IMR-90 (cell line): ENCODE measurements around the gene CHRM5. TPM values are rescaled to one million over a fixed set of nuclear protein-coding genes. Genes with fewer than 3 reads are reported as not detected.

Experiments used
- ATAC-seq: fragments of 200-7000 bp; cut with Tn5 transposase; 2 replicates; pipeline ENCODE4 v1.9.1; 2020; ENCODE audit warnings: low read depth, mild to moderate bottlenecking, moderate library complexity
- BruUV-seq: library from RNA; stranded (reverse); fragments of 400-500 nt; replicated peaks from 2 replicates; lab custom pipeline; 2021; lab: Mats Ljungman, UMichigan
- CTCF ChIA-PET: fragments of 300-600 bp; formaldehyde crosslinking; extraction: SDS; loops from one replicate; lab custom pipeline; 2021; ENCODE audit warnings: antibody characterized with exemption; lab: Yijun Ruan, JAX
- POLR2A ChIA-PET: fragments of 300-600 bp; sonication (Branson Sonifier 250); formaldehyde crosslinking; loops from one replicate; lab custom pipeline; 2022; ENCODE audit warnings: antibody characterized with exemption; ENCODE audit not compliant: unreplicated experiment; lab: Charles Lee
- DNase-seq: peaks from one replicate; pipeline ENCODE4 v3.0.0; 2013
- H2AFZ ChIP-seq: replicated peaks from 2 replicates; pipeline ENCODE3; 2013; ENCODE audit warnings: low read length, mild to moderate bottlenecking; ENCODE audit not compliant: poor library complexity
- H2AK5ac ChIP-seq: 2 replicates; pipeline ENCODE4 v1.6.1; 2013; ENCODE audit warnings: low read depth, low read length, inconsistent platforms
- H2AK9ac ChIP-seq: replicated peaks from 2 replicates; pipeline ENCODE3; 2013; ENCODE audit warnings: mild to moderate bottlenecking, low read depth, low read length, moderate library complexity; ENCODE audit not compliant: poor library complexity
- H2BK120ac ChIP-seq: 2 replicates; pipeline ENCODE4 v1.6.1; 2013; ENCODE audit warnings: low read depth, low read length, inconsistent platforms
- H2BK15ac ChIP-seq: 3 replicates; pipeline ENCODE4 v1.6.1; 2013; ENCODE audit warnings: low read depth, low read length, inconsistent platforms
- H2BK20ac ChIP-seq: 2 replicates; pipeline ENCODE4 v1.6.1; 2013; ENCODE audit warnings: low read depth, mild to moderate bottlenecking, inconsistent platforms, low read length, moderate library complexity
- H2BK5ac ChIP-seq: 2 replicates; pipeline ENCODE4 v1.6.1; 2013; ENCODE audit warnings: mild to moderate bottlenecking, low read depth, low read length, inconsistent platforms; ENCODE audit not compliant: poor library complexity, severe bottlenecking
- H3K14ac ChIP-seq: replicated peaks from 2 replicates; pipeline ENCODE4 v1.6.1; 2013; ENCODE audit warnings: low read depth, low read length, inconsistent platforms
- H3K18ac ChIP-seq: 2 replicates; pipeline ENCODE4 v1.6.1; 2013; ENCODE audit warnings: low read depth, low read length, control low read depth
- H3K23ac ChIP-seq: 2 replicates; pipeline ENCODE4 v1.6.1; 2013; ENCODE audit warnings: low read depth, low read length, inconsistent platforms
- H3K27ac ChIP-seq: 2 replicates; pipeline ENCODE4 v1.5.1; 2013; ENCODE audit warnings: mild to moderate bottlenecking, control low read depth, low read length; ENCODE audit not compliant: insufficient read depth
- H3K27me3 ChIP-seq: 2 replicates; pipeline ENCODE4 v1.6.1; 2013; ENCODE audit warnings: low read length; ENCODE audit not compliant: control insufficient read depth, insufficient read depth
- H3K36me3 ChIP-seq: 2 replicates; pipeline ENCODE4 v1.6.1; 2013; ENCODE audit warnings: low read length, mixed read lengths; ENCODE audit not compliant: control insufficient read depth, insufficient read depth
- H3K4ac ChIP-seq: 2 replicates; pipeline ENCODE4 v1.6.1; 2013; ENCODE audit warnings: low read depth, low read length, inconsistent platforms
- H3K4me1 ChIP-seq: 2 replicates; pipeline ENCODE4 v1.6.1; 2013; ENCODE audit warnings: low read length, mixed read lengths; ENCODE audit not compliant: control insufficient read depth, insufficient read depth
- H3K4me2 ChIP-seq: 2 replicates; pipeline ENCODE4 v1.6.1; 2013; ENCODE audit warnings: low read depth, mild to moderate bottlenecking, control low read depth, low read length, moderate library complexity
- H3K4me3 ChIP-seq: 2 replicates; pipeline ENCODE4 v1.5.1; 2013; ENCODE audit warnings: low read depth, mild to moderate bottlenecking, control low read depth, low read length, moderate library complexity; ENCODE audit not compliant: insufficient read depth
- H3K56ac ChIP-seq: 2 replicates; pipeline ENCODE4 v1.6.1; 2013; ENCODE audit warnings: low read length, inconsistent platforms; ENCODE audit not compliant: insufficient read depth; ENCODE audit errors: extremely low read depth
- H3K79me1 ChIP-seq, 2 experiments: 2 replicates each; pipeline ENCODE4 v1.6.1; 2013; ENCODE audit warnings: low read length in 2 of 2, inconsistent platforms in 1 of 2, low read depth in 1 of 2
- H3K9ac ChIP-seq: 2 replicates; pipeline ENCODE4 v1.6.1; 2013; ENCODE audit warnings: low read depth, low read length, control low read depth
- H3K9me1 ChIP-seq: 2 replicates; pipeline ENCODE4 v1.6.1; 2013; ENCODE audit warnings: low read length, inconsistent platforms; ENCODE audit not compliant: insufficient read depth
- H3K9me3 ChIP-seq: 2 replicates; pipeline ENCODE4 v1.6.1; 2013; ENCODE audit warnings: low read length; ENCODE audit not compliant: control insufficient read depth, insufficient read depth
- H4K20me1 ChIP-seq: 2 replicates; pipeline ENCODE4 v1.6.1; 2013; ENCODE audit warnings: low read length, inconsistent platforms; ENCODE audit not compliant: insufficient read depth
- H4K5ac ChIP-seq: 2 replicates; pipeline ENCODE4 v1.6.1; 2013; ENCODE audit warnings: mild to moderate bottlenecking, low read depth, low read length, control low read depth
- H4K8ac ChIP-seq, 2 experiments: 2 replicates each; pipeline ENCODE4 v1.6.1; 2013; ENCODE audit warnings: low read depth in 2 of 2, low read length in 2 of 2, control low read depth in 1 of 2, inconsistent platforms in 1 of 2
- H4K91ac ChIP-seq: 2 replicates; pipeline ENCODE4 v1.6.1; 2013; ENCODE audit warnings: low read depth, low read length, inconsistent platforms; ENCODE audit not compliant: insufficient read depth
- BHLHE40 ChIP-seq: fragments of 150-350 bp; IDR thresholded peaks from 2 replicates; pipeline ENCODE4 v1.6.1; 2016; ENCODE audit warnings: mild to moderate bottlenecking, low read depth, low read length
- CEBPB ChIP-seq: IDR thresholded peaks from 2 replicates; pipeline ENCODE4 v1.6.1; 2012; ENCODE audit warnings: low read depth, low read length, improper control_type of control experiment
- ELK1 ChIP-seq: fragments of 150-350 bp; IDR thresholded peaks from 2 replicates; pipeline ENCODE4 v1.6.1; 2016; ENCODE audit warnings: low read depth, mild to moderate bottlenecking, low read length, moderate library complexity, borderline replicate concordance
- MAFK ChIP-seq: IDR thresholded peaks from 2 replicates; pipeline ENCODE4 v1.6.1; 2012; ENCODE audit warnings: low read depth, low read length, improper control_type of control experiment
- MAZ ChIP-seq: IDR thresholded peaks from 2 replicates; pipeline ENCODE4 v1.6.1; 2012; ENCODE audit warnings: low read depth, mild to moderate bottlenecking, low read length, improper control_type of control experiment, moderate library complexity, borderline replicate concordance
- MXI1 ChIP-seq: IDR thresholded peaks from 2 replicates; pipeline ENCODE4 v1.6.1; 2012; ENCODE audit warnings: low read depth, mild to moderate bottlenecking, low read length, moderate library complexity, borderline replicate concordance
- WGBS, 2 experiments: methylation state at CpG; one replicate each; pipeline versions ENCODE4 v1.1.5 to v1.1.7; 2013; ENCODE audit warnings: missing lambda C conversion rate in 2 of 2; ENCODE audit not compliant: insufficient read length in 1 of 2; ENCODE audit errors: extremely low coverage in 2 of 2; 5-methylcytosine and 5-hydroxymethylcytosine counted together
- dilution Hi-C: fragments of 300-500 bp; cut with HindIII; formaldehyde crosslinking; loops from one replicate; pipeline ENCODE4 v1.14.3; 2018; ENCODE audit warnings: low sequenced_read_pairs; ENCODE audit not compliant: unreplicated experiment
- in situ Hi-C: fragments of 300-500 bp; cut with MboI; formaldehyde crosslinking; loops from 3 replicates; pipeline ENCODE4 v1.14.3; 2019; ENCODE audit warnings: low sequenced_read_pairs, inconsistent platforms, mixed read lengths
- intact Hi-C: fragments of 100-400 bp; cut with micrococcal nuclease; formaldehyde crosslinking; loops from 2 replicates; pipeline ENCODE4 v1.10.0; 2022
- polyA plus RNA-seq, 3 experiments: library from polyadenylated mRNA; depleted of rRNA; stranded (reverse); fragments of >200 nt; gene quantifications; 2 replicates each; pipeline ENCODE4 v1.2.3, GENCODE V29; 2012; ENCODE audit warnings: low replicate concordance in 1 of 3
- total RNA-seq: library from RNA; depleted of rRNA; stranded (reverse); fragments of >200 nt; gene quantifications from 2 replicates; pipeline ENCODE4 v1.2.3, GENCODE V29; 2012

CHRM5 gene
- total and polyA plus RNA-seq, 2 of the 4 experiments (the other 2 are of a cell fraction): under 0.01 to 0.03 TPM

- TF ChIP-seq ELK1 (no peak), MXI1 (no peak), CEBPB (no peak), MAFK (no peak)
Observed at GRCh38 chr15:34114215-34114614, 145.9 kb downstream of the CHRM5 start (continued).

DNA sequence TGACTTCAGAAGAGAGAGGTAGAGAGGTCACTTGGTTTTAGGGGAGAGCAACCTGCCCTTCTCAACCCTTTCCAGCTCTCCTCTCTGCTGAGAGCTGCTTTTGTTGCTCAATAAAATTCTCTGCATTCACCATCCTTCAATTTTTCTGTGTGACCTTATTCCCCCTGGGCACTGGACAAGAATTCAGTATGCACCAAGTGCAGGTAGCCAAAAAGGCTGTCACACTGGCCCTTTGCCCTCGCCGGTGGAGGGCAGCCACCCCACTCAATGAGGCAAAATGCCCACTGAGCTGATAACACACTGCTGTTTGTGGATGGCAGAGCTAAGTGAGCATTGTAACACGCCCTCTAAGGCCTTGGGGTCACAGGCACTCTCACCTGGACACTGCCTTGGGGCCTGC, 146.4 kb downstream of the CHRM5 start:
- Histone ChIP-seq H2BK20ac (no peak overlapping the region), H3K4me3 (no peak overlapping the region), H3K4me2 (no peak overlapping the region), H3K4ac (no peak overlapping the region), H3K9me1 (no peaks in the 10 kb centered on the region), H3K56ac (no peak overlapping the region; the same call in 1 of the 2 replicates), H2BK120ac (no peak overlapping the region), H2BK15ac (no peak overlapping the region), H3K9me3 (no peaks in the 10 kb centered on the region), H3K79me1 (no peaks in the 10 kb centered on the region), H3K18ac (no peak overlapping the region), H3K27ac (no peak overlapping the region), H2AK5ac (no peak overlapping the region), H4K5ac (no peak overlapping the region), H3K4me1 (no peaks in the 10 kb centered on the region; the same call in 1 of the 2 replicates), H3K14ac (no peak overlapping the region), H3K23ac (no peak overlapping the region), H4K8ac (no peak overlapping the region), H3K9ac (no peak overlapping the region), H3K27me3 (no peaks in the 10 kb centered on the region), H4K91ac (no peak overlapping the region), H3K36me3 (no peaks in the 10 kb centered on the region), H2AK9ac (no peak overlapping the region), H2AFZ (no peak overlapping the region), H4K20me1 (no peaks in the 10 kb centered on the region), H2BK5ac (no peak overlapping the region)
- ChIA-PET CTCF (no interaction called here), POLR2A (no interaction called here)
- WGBS, 2 experiments: 93% methylated on average over 2 of the region's 3 CpGs; no CpG with 5 or more reads in 1 of the 2 experiments
- dilution Hi-C loops (no loop called here), in situ Hi-C loops (loop anchor here (25.0 kb wide), 1 partner anchor 473 kb away; the partner anchor contains the start of gene GOLGA8B), intact Hi-C loops (no loop called here)
- DNase-seq (no peak), ATAC-seq (no peak)
- TF ChIP-seq BHLHE40: no peak
- no peak for TF ChIP-seq MAZ
- BruUV-seq: no TSS peak
